HG03159 (cell line): ENCODE measurements around the gene MYL5.
"Not testable (repeated sequence)": the region's sequence is repeated elsewhere in the genome, so short reads cannot be mapped to it uniquely, and the experiment has no call there.

Experiments
- ATAC-seq: cut with Tn5 transposase; IDR thresholded peaks from one replicate; pipeline ENCODE4 v1.9.1; 2021; ENCODE audit warnings: mild to moderate bottlenecking, moderate library complexity; ENCODE audit not compliant: unreplicated experiment

MYL5 gene

GRCh38 chr4:683982-684622 is 9.8 kb downstream of the MYL5 start:
- no peak for ATAC-seq

- no peak for ATAC-seq
Measured at GRCh38 chr4:684623-685327, 10.4 kb downstream of the MYL5 start.

- no peak for ATAC-seq
Measured at GRCh38 chr4:685679-686412, 11.5 kb downstream of the MYL5 start.

GRCh38 chr4:686413-687040 is 12.2 kb downstream of the MYL5 start:
- ATAC-seq, result no peak

DNA sequence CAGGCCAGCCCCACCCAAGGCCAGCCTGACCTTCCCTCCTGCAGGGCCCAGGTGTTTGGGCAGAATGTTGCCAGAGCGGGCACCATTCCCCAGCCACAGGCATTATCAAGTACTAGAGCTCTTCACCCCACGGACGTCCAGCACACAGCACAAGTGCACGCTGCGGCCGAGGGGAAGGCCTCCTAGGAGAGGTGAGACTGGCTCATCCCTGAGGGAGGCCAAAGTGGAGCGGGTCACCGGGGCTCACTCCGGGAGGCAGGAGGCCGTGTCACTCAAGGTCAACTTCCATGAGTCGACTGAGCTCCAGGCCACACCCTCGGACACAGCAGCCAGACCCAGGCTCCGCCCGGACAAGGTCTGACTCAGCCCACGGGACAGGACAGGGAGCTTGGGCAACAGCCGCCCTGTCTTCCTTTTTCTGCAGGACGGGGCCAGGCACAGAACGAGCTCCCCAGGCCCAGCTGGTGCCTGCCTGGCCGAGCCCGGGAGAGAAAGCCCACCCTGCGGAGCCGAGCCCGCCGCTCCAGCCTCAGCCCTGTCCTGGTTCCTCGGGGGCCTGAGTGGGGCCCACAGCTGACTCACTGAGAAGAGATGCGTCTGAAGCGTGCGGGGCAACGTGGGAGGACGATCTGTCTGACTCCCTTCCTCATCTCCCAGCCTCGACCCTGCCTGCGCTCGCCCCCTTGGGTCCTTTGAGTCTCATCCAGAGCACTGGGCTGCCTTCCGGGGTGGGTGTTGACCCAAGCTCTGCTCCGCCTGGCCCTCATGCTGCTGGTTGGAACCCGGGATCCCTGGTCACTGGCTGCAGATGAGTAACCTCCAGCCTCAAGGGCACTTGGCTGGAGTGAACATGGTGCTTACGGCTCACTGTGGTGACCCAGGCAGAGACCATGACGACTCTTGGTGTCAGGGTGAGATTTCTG is 13.0 kb downstream of the MYL5 start:
- no peak for ATAC-seq

GRCh38 chr4:687971-688853 is 13.9 kb downstream of the MYL5 start:
- no peak for ATAC-seq

DNA sequence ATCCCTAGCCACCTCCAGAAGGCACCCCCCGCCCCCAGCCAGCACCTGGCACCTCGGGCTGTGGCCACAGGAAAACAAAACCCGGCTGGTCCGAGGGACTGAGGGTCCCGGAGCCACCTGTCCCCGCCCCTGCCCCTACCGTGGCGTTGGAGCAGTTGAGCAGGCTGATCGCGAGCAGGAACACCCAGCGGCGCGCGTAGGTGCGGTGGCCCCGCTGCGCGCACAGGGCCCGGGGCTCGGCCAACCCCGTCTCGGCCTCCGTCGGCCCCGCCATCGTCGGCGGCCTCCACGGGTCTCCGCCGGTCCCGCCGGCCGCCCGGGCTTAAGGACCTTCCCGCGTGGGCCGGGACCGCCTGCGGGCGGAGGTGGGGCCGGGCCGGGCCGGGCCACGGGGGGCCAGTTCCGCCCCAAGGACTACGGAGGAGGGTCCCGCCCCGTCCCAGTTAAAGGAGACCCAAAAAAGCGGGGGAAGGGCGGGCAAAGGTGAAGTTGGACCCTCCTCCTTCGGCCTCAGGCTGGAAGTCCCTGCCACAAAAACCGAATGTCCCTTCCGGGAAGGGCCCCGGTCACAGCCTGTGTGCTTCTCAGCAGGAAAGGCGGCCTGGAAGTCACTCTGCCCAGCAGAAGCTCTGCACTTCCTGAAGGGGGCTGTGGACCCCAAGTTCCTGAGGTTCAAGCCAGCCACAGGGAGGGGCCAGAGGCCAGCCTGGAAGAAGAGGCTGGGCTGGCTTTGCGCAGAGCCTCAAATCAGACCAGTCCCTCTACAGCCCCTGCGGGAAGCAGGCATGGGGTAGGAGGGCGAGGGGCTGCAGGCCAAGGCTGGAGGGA is 14.7 kb downstream of the MYL5 start, which contains the start of gene SLC49A3:
SLC49A3 (minus strand) TSS at position 298 of the 828 bp plus-strand sequence; CDS start at position 274, 24 bp downstream.
- peak; percentile 44 for ATAC-seq

- ATAC-seq, result no peak
Measured at GRCh38 chr4:689723-690122, 15.4 kb downstream of the MYL5 start.

DNA sequence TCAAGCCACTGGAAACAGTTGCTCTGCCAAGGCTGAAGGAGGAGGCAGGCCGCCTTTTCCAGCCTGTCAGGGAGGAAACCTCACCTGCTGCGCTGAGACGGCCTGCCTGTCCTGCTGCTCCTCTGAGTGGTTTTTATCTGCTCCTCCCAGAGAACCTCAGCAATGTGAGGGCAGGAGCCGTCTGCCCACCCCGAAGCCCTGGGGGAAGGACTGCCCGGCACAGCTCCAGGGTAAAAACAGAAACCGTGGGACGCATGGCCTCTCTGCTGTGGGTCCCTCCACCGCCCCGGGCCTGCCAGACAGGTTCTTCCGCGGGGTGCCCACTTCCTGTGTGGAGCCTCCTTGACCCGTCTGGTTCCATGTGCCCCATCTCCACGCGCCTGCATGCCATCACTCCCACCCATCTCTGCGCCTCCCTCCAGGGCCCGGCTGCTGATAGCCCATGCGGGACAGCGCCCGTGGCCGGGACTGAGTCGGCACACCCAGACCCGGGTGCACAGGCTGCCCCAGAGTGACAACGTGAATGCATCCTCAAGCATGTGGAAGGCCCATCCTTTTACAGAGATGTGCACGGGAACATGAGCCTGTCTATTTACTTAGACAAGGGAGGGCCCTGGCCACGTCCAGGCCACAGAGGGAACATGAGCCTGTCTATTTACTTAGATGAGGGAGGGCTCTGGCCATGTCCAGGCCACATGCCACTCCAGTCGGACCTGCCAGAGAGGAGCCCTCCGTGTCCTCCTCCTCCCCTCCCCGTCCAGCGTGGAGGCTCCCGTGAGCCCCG is 18.6 kb downstream of the MYL5 start:
- ATAC-seq, result no peak

DNA sequence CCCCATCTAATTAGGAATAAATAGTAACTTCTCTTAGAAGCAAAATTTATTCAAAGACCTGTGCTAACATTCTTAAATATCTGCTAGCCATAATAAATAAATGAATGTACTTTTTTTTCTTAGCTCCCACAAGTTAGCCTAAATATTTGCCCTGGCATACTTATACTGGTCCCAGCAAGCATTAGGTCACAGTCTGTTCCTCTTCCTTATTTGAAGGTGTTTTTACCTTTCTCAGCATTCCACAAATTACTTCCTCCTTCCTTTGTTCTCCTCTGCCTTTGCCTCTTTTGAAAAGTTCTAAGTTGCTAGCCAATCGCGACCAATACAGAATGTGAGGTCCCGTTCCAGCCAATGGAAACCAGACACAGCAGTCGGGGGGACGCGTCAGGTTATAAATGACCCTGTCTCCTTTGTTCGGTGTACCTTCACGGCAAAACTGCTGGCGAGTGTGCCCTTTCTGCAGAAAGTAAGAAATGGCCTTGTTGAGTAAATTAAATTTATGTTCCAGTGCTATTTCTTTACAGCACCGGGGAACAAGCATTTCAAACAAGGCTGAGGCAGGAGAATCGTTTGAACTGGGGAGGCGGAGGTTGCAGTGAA is 20.1 kb downstream of the MYL5 start:
- not testable (repeated sequence) for ATAC-seq

DNA sequence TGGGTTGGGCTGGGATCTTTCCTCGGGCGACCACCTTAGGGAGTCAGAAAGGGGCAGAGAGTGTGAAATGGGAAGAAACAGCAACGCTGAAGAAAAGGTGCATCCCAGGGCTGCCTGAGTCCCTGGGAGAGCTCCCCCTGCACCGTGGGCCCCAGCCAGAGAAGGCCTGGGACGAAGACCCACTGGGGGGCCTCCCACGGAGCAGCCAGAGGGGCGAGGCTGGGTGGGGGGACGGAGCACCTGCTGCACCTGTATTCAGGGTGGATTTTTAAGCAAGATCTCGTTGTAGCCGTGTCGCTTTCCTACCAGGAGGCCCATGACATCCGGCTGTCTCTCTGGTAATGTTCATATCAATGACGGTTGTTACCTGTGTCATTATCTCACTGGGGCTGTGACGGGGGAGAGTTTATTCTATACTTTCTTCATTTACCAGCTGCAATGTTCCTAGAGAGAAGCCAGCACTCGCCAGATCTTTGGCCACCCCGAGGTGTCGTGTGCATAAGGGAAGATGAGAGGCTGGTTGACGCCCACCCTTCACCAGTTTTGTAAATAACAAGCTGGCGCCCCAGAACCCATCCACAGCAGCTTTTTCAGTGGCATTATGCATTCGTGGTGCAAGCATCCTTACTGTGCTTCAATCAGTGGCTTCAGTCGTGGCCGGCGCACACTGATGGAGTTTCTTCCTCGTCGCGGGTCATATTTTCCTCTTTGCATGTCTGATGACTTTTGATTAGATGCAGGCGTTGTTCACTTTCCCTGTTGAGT is 25.7 kb downstream of the MYL5 start:
- no peak for ATAC-seq

GRCh38 chr4:700587-701264 is 26.4 kb downstream of the MYL5 start:
- ATAC-seq, result no peak

- no peak for ATAC-seq
Measured at GRCh38 chr4:702618-703048, 28.3 kb downstream of the MYL5 start.

- no peak for ATAC-seq
Measured at GRCh38 chr4:703336-704197, 29.2 kb downstream of the MYL5 start.
